MM.1S (cell line): Measurements from ENCODE around the gene AGAP3.

Source experiments
- EZH2 ChIP-seq: fragments of 300-600 bp; sonication (generic); optimal IDR thresholded peaks from 2 replicates; pipeline ENCODE3; 2017; ENCODE audit warnings: low read depth, mild to moderate bottlenecking, antibody characterized with exemption, low read length, mixed read lengths
- EZH2phosphoT487 ChIP-seq: fragments of 300-600 bp; sonication (generic); IDR thresholded peaks from 2 replicates; pipeline ENCODE4 v1.6.1; 2018; ENCODE audit warnings: antibody characterized with exemption, low read length
- TF ChIP-seq, protein P1 (sequence below): fragments of 300-600 bp; sonication (generic); IDR thresholded peaks from 2 replicates; pipeline ENCODE4 v1.5.1; 2016; ENCODE audit warnings: antibody characterized with exemption, low read length, mixed read lengths

DNA sequence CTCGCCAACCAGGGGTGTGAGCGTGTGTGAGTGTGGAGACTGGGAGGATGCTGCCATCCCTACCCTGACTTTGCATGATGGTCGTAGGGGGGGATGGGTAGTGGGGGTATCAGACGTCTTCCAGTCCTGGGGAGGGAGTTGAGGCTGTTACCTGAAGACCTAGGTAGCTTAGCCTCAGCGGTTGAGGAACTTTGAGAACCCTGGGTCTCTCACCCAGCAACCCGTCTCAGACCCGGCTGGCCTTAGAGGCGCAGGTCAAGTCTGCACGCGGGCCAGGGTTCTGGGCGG is 24.2 kb upstream of the AGAP3 start:
- TF ChIP-seq, protein P1, sequence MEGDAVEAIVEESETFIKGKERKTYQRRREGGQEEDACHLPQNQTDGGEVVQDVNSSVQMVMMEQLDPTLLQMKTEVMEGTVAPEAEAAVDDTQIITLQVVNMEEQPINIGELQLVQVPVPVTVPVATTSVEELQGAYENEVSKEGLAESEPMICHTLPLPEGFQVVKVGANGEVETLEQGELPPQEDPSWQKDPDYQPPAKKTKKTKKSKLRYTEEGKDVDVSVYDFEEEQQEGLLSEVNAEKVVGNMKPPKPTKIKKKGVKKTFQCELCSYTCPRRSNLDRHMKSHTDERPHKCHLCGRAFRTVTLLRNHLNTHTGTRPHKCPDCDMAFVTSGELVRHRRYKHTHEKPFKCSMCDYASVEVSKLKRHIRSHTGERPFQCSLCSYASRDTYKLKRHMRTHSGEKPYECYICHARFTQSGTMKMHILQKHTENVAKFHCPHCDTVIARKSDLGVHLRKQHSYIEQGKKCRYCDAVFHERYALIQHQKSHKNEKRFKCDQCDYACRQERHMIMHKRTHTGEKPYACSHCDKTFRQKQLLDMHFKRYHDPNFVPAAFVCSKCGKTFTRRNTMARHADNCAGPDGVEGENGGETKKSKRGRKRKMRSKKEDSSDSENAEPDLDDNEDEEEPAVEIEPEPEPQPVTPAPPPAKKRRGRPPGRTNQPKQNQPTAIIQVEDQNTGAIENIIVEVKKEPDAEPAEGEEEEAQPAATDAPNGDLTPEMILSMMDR, result no peak
- TF ChIP-seq EZH2 (no peak), EZH2phosphoT487 (no peak)
